Heart left ventricle (tissue), 13 donors: ENCODE results near the gene IGFBP2.

ENCODE experiments used
- POLR2A ChIP-seq, 2 donors: fragments of 450-650 bp; IDR thresholded peaks; one replicate each; pipeline ENCODE4 v1.6.1; 2017; ENCODE audit warnings: antibody characterized with exemption in 2 of 2, mild to moderate bottlenecking in 2 of 2, moderate library complexity in 2 of 2
- TF ChIP-seq, protein P1 (sequence below), 12 donors: fragments of 200-600 bp; sonication (generic) in 4 of 12; IDR thresholded peaks; one replicate each; pipeline versions ENCODE4 v1.5.0 to v1.8.0; 2018 to 2022; ENCODE audit warnings: antibody characterized with exemption in 12 of 12, mild to moderate bottlenecking in 5 of 12
- donor health status: ischemic (EF 13 %, LVEDD 7.1; RV severe dilation, severe dysfunction).
- donor health status: DM: no; HTN: yes; CAD: no.
- donor health status: DM: no; HTN: no; CAD: no.
- donor health status: ischemic (EF 25% LVEDD 6.9; RV normal size, moderate dysfunction).
- donor health status: ischemic (EF 25% LVEDD 5.7; RV mildly dilated, moderate dysfunction).
- donor health status: ischemic (EF 35%, LVEDD 5.7; RV mildly dilated, moderate dysfunction).
- donor health status: nonischemic (EF 11% LVEDD 7.7; RV severe dilation, severe dysfunction).
- donor health status: DM: yes; HTN: yes; CAD: no.
- donor health status: PGD.
- donor health status: ischemic (EF 29% LVEDD 5.4; RV normal size, mild dysfunction).
- donor health status: nonischemic (EF 23%, LVEDD 6.1; RV moderate dilation, normal function).

DNA sequence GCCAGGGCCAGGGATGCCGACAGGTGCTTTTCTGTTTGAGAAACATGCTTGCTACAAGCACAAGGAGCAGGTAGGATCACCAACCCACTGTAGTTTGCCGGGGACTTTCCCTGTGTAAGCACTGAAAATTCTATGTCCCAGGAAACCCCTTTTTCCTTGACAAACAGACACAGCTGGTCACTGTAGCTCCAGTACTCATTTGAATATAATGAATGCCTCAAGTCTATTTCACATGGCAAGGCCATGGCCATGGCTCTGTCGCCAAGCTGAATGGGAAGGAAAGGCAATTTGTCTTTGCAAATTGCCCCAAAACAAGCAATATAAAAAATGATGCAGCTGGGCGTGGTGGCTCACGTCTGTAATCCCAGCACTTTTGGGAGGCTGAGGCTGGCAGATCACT lies 49.6 kb upstream of the IGFBP2 start:
- TF ChIP-seq, protein P1, sequence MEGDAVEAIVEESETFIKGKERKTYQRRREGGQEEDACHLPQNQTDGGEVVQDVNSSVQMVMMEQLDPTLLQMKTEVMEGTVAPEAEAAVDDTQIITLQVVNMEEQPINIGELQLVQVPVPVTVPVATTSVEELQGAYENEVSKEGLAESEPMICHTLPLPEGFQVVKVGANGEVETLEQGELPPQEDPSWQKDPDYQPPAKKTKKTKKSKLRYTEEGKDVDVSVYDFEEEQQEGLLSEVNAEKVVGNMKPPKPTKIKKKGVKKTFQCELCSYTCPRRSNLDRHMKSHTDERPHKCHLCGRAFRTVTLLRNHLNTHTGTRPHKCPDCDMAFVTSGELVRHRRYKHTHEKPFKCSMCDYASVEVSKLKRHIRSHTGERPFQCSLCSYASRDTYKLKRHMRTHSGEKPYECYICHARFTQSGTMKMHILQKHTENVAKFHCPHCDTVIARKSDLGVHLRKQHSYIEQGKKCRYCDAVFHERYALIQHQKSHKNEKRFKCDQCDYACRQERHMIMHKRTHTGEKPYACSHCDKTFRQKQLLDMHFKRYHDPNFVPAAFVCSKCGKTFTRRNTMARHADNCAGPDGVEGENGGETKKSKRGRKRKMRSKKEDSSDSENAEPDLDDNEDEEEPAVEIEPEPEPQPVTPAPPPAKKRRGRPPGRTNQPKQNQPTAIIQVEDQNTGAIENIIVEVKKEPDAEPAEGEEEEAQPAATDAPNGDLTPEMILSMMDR (IDR thresholded peaks at IDR 0.05), result no peak
- no peak for TF ChIP-seq POLR2A (IDR thresholded peaks at IDR 0.05)
